Ascending aorta (tissue), 2 donors: ENCODE measurements around the gene GSG1. TPM values are rescaled to one million over a fixed set of nuclear protein-coding genes. Genes with fewer than 3 reads are reported as not detected.

Source experiments
- DNase-seq, 2 donors: peaks; one replicate each; pipeline ENCODE4 v3.0.0-alpha.2; 2019; ENCODE audit warnings: low spot score in 2 of 2
- H3K27ac ChIP-seq, 2 donors: fragments of 200-600 bp; sonication (generic); one replicate each; pipeline ENCODE4 v1.5.1; 2016 to 2017; ENCODE audit warnings: mild to moderate bottlenecking in 1 of 2
- H3K27me3 ChIP-seq: fragments of 200-600 bp; sonication (generic); one replicate; pipeline ENCODE4 v1.5.1; 2017
- H3K36me3 ChIP-seq, 2 donors: fragments of 200-600 bp; sonication (generic); one replicate each; pipeline ENCODE4 v1.5.1; 2016
- H3K4me1 ChIP-seq, 2 donors: fragments of 200-600 bp; sonication (generic); one replicate each; pipeline ENCODE4 v1.5.1; 2016 to 2017; ENCODE audit warnings: mild to moderate bottlenecking in 1 of 2
- H3K4me3 ChIP-seq, 2 donors: fragments of 200-600 bp; sonication (generic); one replicate each; pipeline ENCODE4 v1.5.1; 2016 to 2017; ENCODE audit warnings: mild to moderate bottlenecking in 1 of 2
- H3K9me3 ChIP-seq, 2 donors: fragments of 200-600 bp; sonication (generic); one replicate each; pipeline ENCODE4 v1.5.1; 2016
- intact Hi-C: fragments of 100-400 bp; cut with DNase I; formaldehyde crosslinking; loops from one replicate; pipeline ENCODE4 v1.15.1; 2023
- total RNA-seq: library from RNA; depleted of rRNA; stranded (reverse); fragments of >200 nt; gene quantifications from one replicate; pipeline ENCODE4 v1.1.0, GENCODE V29; 2016
- TF ChIP-seq, protein P1 (sequence below), 3 experiments: fragments of 200-600 bp in 2 of 3; fragments of 450-650 bp in 1 of 3; sonication (generic) in 2 of 3; IDR thresholded peaks; one replicate each; pipeline ENCODE4 v1.5.1; 2016 to 2019; ENCODE audit warnings: antibody characterized with exemption in 3 of 3, mild to moderate bottlenecking in 1 of 3, moderate library complexity in 1 of 3

Gene GSG1
- total RNA-seq, 1 donor from 2014 or later, result not detected

DNA sequence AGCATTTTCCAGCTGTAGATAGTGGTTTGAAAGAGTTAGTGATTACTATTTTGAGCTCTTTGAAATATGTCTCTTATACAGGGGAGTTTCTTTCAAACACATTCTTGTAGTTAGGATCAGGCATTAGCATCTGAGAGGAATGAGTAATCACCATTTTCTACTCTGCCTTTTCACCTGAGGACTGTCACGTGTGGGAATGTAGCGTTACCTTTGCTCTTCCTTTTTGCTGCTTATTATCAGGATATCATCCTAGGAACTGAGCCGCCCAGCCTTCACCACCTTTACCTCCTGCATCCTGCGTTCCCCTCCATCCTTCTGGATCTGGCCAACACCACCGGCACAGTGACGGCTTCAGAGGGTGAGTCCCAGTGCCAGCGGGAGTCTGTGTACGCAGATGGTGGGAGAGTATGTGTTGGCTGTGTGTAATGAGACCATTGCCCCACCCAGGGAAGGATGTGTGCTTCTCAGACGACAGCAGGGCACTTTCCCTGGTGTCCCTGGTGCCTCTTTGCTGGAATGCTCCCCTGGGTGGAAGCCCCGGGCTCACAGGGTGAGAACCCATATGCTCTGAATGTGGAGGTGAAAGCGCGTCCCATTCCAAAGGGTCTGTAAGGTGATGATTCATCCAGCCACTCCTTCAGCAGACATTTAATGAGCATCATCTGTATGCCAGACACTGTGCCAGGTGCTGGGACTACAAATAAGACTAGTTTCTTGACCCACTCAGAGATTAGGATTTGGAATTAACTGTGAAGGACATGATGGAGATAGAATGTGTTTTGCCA is 27.5 kb downstream of the GSG1 start:
- intact Hi-C loops, result no loop called here
- H3K27me3 ChIP-seq, result no peaks in the 10 kb centered on the region
- H3K4me3 ChIP-seq, result no peak overlapping the region
- DNase-seq, result no peak
- TF ChIP-seq, protein P1, sequence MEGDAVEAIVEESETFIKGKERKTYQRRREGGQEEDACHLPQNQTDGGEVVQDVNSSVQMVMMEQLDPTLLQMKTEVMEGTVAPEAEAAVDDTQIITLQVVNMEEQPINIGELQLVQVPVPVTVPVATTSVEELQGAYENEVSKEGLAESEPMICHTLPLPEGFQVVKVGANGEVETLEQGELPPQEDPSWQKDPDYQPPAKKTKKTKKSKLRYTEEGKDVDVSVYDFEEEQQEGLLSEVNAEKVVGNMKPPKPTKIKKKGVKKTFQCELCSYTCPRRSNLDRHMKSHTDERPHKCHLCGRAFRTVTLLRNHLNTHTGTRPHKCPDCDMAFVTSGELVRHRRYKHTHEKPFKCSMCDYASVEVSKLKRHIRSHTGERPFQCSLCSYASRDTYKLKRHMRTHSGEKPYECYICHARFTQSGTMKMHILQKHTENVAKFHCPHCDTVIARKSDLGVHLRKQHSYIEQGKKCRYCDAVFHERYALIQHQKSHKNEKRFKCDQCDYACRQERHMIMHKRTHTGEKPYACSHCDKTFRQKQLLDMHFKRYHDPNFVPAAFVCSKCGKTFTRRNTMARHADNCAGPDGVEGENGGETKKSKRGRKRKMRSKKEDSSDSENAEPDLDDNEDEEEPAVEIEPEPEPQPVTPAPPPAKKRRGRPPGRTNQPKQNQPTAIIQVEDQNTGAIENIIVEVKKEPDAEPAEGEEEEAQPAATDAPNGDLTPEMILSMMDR (IDR thresholded peaks at IDR 0.05), result no peak
- no peak overlapping the region for H3K27ac ChIP-seq
- no peaks in the 10 kb centered on the region for H3K9me3 ChIP-seq
- peaks cover 16 to 24% of the 10 kb centered on the region in 2 donors for H3K36me3 ChIP-seq
- no peaks in the 10 kb centered on the region for H3K4me1 ChIP-seq

DNA sequence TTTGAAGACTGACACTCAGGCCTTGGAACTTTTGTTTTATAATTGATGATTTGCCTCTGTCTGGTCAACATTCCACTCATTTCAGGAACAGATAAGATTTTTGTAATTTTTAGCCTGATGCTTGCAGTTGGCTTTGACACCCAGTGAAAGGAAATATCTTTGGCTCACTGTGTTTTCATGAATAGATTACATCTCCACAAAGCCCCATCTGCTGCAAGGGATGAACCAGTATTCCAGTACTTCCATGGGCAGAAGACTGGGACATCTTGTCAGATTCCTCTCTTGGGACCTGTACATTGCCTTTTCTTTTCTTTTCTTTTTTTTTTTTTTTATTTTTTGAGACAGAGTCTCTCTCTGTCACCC is 28.4 kb downstream of the GSG1 start:
- Histone ChIP-seq H3K4me3 (no peak overlapping the region), H3K27ac (no peak overlapping the region), H3K4me1 (no peaks in the 10 kb centered on the region), H3K27me3 (no peaks in the 10 kb centered on the region), H3K9me3 (no peaks in the 10 kb centered on the region), H3K36me3 (peaks cover 15 to 24% of the 10 kb centered on the region in 2 donors)
- no peak for DNase-seq
- TF ChIP-seq, protein P1 (IDR thresholded peaks at IDR 0.05), result no peak
- intact Hi-C loops, result no loop called here

DNA sequence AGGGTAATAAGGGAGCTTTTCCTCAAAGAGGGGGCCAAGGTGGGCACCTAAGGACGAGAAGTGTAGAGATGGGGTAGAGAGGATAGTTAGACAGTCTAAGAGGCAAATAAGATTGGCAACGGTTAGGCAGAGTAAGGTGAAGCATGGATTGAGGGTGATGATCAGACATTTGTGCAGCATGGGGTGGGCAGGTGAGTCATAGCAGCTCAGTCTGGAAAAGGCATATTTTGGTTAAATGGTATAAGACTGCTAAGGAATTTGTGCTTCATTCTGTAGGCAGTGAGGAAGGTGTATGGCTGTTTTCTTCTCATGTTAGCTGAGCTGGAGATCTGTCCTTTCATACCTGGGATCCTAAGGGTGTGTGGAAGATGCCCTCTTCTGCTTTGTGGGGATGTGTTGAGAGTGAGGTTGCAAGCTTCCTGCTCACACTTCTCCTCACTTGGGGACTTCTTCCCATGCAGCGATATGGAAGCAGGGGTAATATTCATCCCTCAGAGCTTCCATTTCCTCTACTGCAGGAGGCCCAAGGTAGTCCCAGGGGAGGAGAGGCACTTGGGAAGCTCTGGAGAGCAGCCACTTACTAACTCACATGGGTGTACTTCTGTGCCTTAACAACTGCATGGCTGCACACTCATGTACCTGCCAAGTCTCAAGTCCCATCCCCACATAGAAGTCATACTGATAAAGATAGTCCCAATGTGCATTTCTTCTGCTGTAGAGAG is 28.9 kb downstream of the GSG1 start:
- Histone ChIP-seq H3K4me1 (no peaks in the 10 kb centered on the region), H3K27ac (no peak overlapping the region), H3K36me3 (peaks cover 11 to 26% of the 10 kb centered on the region in 2 donors), H3K9me3 (no peaks in the 10 kb centered on the region), H3K4me3 (no peak overlapping the region), H3K27me3 (no peaks in the 10 kb centered on the region)
- TF ChIP-seq, protein P1 (IDR thresholded peaks at IDR 0.05), result no peak
- DNase-seq, result no peak
- intact Hi-C loops, result no loop called here

DNA sequence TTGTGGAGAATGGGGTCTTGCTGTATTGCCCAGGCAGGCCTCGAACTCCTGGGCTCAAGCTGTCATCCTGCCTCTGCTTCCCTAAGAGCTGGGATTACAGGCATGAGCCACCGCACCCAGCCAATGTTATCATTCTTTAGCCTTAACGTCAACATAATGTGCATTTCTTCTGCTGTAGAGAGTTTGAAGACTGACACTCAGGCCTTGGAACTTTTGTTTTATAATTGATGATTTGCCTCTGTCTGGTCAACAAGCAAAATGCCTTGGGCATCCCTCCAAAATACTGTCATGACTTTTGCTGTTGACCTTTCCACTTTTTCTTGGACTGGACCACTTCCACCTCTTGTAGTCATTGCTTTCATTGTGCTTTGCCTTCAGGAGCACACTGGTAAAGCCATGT is 30.3 kb downstream of the GSG1 start:
- intact Hi-C loops, result no loop called here
- Histone ChIP-seq H3K4me1 (no peaks in the 10 kb centered on the region), H3K36me3 (peaks cover 14 to 40% of the 10 kb centered on the region in 2 donors), H3K27ac (no peak overlapping the region), H3K4me3 (no peak overlapping the region), H3K27me3 (no peaks in the 10 kb centered on the region), H3K9me3 (no peaks in the 10 kb centered on the region)
- no peak for DNase-seq
- TF ChIP-seq, protein P1 (IDR thresholded peaks at IDR 0.05), result no peak

DNA sequence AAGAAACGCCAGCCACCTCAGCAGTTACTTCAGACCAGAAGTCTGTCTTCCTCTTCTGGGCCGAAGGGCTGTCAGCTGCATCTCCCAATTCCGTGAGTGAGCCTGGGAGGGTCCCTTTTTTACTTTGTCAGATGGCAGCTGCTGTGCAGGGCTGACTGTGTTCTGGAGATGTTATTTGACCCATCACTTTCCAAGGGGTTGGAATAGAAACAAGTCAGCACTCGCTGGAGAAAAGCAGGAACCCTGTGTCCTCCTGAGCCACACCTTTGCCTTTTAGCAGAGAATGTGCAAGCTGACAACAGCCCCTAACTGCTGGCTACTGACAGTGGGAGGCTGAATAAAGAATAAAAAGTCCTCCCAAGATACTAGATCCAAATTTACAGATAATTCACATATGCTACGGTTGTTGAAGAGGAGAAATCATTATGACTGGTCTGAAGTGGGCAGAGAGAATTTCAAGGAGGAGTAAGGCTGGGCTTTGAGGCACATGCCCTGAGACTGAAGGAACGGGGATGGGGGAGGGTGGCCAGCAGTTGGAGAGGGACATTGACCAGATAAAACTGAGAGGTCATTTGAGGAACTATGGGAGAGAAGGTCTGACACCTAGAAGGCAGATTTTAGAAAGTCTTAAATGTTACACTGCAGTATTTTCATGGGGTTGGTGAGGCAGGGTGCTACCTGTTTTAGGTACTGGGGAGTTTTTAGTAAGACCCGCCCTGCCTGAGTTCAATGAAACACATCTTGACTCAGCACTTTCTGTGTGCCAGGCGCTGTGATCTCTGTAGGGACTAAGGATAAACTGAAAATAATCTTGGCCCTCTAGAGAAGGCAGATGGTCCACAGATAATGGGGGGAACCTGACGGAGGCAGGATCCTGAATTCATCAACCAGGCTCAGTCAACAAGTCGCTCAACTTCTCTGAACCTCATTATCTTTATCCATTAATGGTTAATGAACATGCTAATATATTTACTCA is 31.9 kb downstream of the GSG1 start:
- TF ChIP-seq, protein P1 (IDR thresholded peaks at IDR 0.05), result no peak
- no peak for DNase-seq
- Histone ChIP-seq H3K27ac (no peak overlapping the region), H3K9me3 (no peaks in the 10 kb centered on the region), H3K27me3 (no peaks in the 10 kb centered on the region), H3K4me1 (no peaks in the 10 kb centered on the region), H3K36me3 (peaks cover 11 to 43% of the 10 kb centered on the region in 2 donors), H3K4me3 (no peak overlapping the region)
- intact Hi-C loops, result no loop called here
